ENCODE results near the gene NPR2.
A peak's percentile ranks its signal among the peaks of the same experiment; 100 is the strongest.

The NPR2 gene

GRCh38 chr9:35791297-35791921, at the start of gene NPR2:
TSS of gene NPR2 (plus strand) at chr9:35791591. CDS start at chr9:35792409, 818 bp downstream.
- no peak for DNase-seq

GRCh38 chr9:35741740-35742139, 49.7 kb upstream of the NPR2 start:
- no peak for DNase-seq

- DNase-seq: no peak
Measured at GRCh38 chr9:35743452-35743851, 47.9 kb upstream of the NPR2 start.

GRCh38 chr9:35743880-35744518, 47.4 kb upstream of the NPR2 start:
- DNase-seq: no peak

GRCh38 chr9:35745569-35745968, 45.8 kb upstream of the NPR2 start:
- DNase-seq: no peak

GRCh38 chr9:35746583-35746982, 44.8 kb upstream of the NPR2 start:
- no peak for DNase-seq

- no peak for DNase-seq
Measured at GRCh38 chr9:35748242-35748857, 43.0 kb upstream of the NPR2 start.

- peak; percentile 66 for DNase-seq
Measured at GRCh38 chr9:35748858-35749514, 42.4 kb upstream of the NPR2 start, which contains the start of the genes GBA2 and RGP1. TSS of gene GBA2 (minus strand) at chr9:35749228. CDS start at chr9:35748704, 524 bp downstream. TSS of gene RGP1 (plus strand) at chr9:35749287. CDS start at chr9:35749756, 469 bp downstream.

- peak; percentile 41 for DNase-seq
Measured at GRCh38 chr9:35749515-35750255, 41.7 kb upstream of the NPR2 start.

- DNase-seq: no peak
Measured at GRCh38 chr9:35750256-35750531, 41.2 kb upstream of the NPR2 start.

GRCh38 chr9:35753466-35753865, 37.9 kb upstream of the NPR2 start:
- no peak for DNase-seq

GRCh38 chr9:35754264-35754663, 37.1 kb upstream of the NPR2 start, which contains the start of gene MSMP:
TSS of gene MSMP (minus strand) at chr9:35754276. CDS start at chr9:35754129, 147 bp downstream.
- DNase-seq: no peak

GRCh38 chr9:35755071-35755470, 36.3 kb upstream of the NPR2 start:
- no peak for DNase-seq

GRCh38 chr9:35756275-35757225, 34.8 kb upstream of the NPR2 start:
- DNase-seq: peak; percentile 69

- DNase-seq: no peak
Measured at GRCh38 chr9:35757226-35757891, 34.0 kb upstream of the NPR2 start.

GRCh38 chr9:35757892-35758275, 33.5 kb upstream of the NPR2 start:
- DNase-seq: no peak

- DNase-seq: no peak
Measured at GRCh38 chr9:35758475-35759050, 32.8 kb upstream of the NPR2 start.

- no peak for DNase-seq
Measured at GRCh38 chr9:35759795-35760194, 31.6 kb upstream of the NPR2 start.

- DNase-seq: no peak
Measured at GRCh38 chr9:35760651-35761050, 30.7 kb upstream of the NPR2 start.

- DNase-seq: no peak
Measured at GRCh38 chr9:35763181-35763580, 28.2 kb upstream of the NPR2 start.

- no peak for DNase-seq
Measured at GRCh38 chr9:35763803-35764202, 27.6 kb upstream of the NPR2 start.

Data from activated effector memory CD4-positive, alpha-beta T cell treated with Interleukin-2 at 50 U/mL for 16 hours (primary cell).